T-cell (primary cell): ENCODE measurements around the gene ANTKMT. TPM values are rescaled to one million over a fixed set of nuclear protein-coding genes. Genes with fewer than 3 reads are reported as not detected.

Experiments
- total RNA-seq, 35 experiments: library from RNA in 6 of 35; stranded (reverse) in 6 of 35; fragments of 120-200 nt in 1 of 35; gene quantifications; one replicate each; pipeline versions ENCODE4 v1.2.1 to v1.2.4 and lab custom pipeline; 2013 to 2026

The ANTKMT gene
- total RNA-seq, 5 donors from 2014 or later (not counting 1 experiment from before 2014, with no cell fraction given), result 22.9 to 38.8 (median 27.2) TPM

Other genes starting within 250 kb of the ANTKMT start
- 10 to 100 TPM; 61.7 to 89.0 (median 82.7) TPM for gene CAPN15, start 193.4 kb upstream of the ANTKMT start, total RNA-seq
- not detected for gene PRR35, start 160.8 kb upstream of the ANTKMT start, total RNA-seq
- 1 to 10 TPM; 1.3 to 5.0 (median 3.6) TPM for gene NHLRC4, start 154.1 kb upstream of the ANTKMT start, total RNA-seq
- gene PIGQ, start 151.2 kb upstream of the ANTKMT start, total RNA-seq, result 10 to 100 TPM; 38.2 to 86.9 (median 63.1) TPM
- 10 to 100 TPM; 14.1 to 28.0 (median 24.4) TPM for gene RAB40C, start 131.1 kb upstream of the ANTKMT start, total RNA-seq
- gene WFIKKN1, start 90.2 kb upstream of the ANTKMT start, total RNA-seq, result 1 to 10 TPM in 3 of 5 donors, under 1 TPM in 2; 0.15 to 1.5 (median 1.0) TPM
- gene METTL26, start 84.8 kb upstream of the ANTKMT start, total RNA-seq, result 10 to 100 TPM; 42.1 to 94.0 (median 87.2) TPM
- 10 to 100 TPM; 19.1 to 43.0 (median 40.0) TPM for gene MCRIP2, start 79.3 kb upstream of the ANTKMT start, total RNA-seq
- 10 to 100 TPM; 19.7 to 35.7 (median 23.4) TPM for gene WDR90, start 71.8 kb upstream of the ANTKMT start, total RNA-seq
- 100 to 1,000 TPM; 181 to 320 (median 286) TPM for gene RHOT2, start 53.0 kb upstream of the ANTKMT start, total RNA-seq
- 1 to 10 TPM; 2.0 to 3.6 (median 2.5) TPM for gene RHBDL1, start 45.5 kb upstream of the ANTKMT start, total RNA-seq
- gene STUB1, start 40.7 kb upstream of the ANTKMT start, total RNA-seq, result 100 to 1,000 TPM in 3 of 5 donors, 10 to 100 TPM in 2; 67.3 to 119 (median 114) TPM
- gene JMJD8, start 36.8 kb upstream of the ANTKMT start, total RNA-seq, result 10 to 100 TPM; 27.3 to 54.4 (median 49.1) TPM
- 10 to 100 TPM; 10.7 to 22.4 (median 18.4) TPM for gene WDR24, start 30.7 kb upstream of the ANTKMT start, total RNA-seq
- 10 to 100 TPM; 16.4 to 65.5 (median 50.2) TPM for gene FBXL16, start 15.3 kb upstream of the ANTKMT start, total RNA-seq
- 10 to 100 TPM in 3 of 5 donors, 1 to 10 TPM in 2; 4.2 to 18.2 (median 12.0) TPM for gene METRN, start 6.0 kb upstream of the ANTKMT start, total RNA-seq
- 10 to 100 TPM in 1 of 5 donors, 1 to 10 TPM in 4; 3.1 to 17.1 (median 8.6) TPM for gene CCDC78, start 5.3 kb downstream of the ANTKMT start, total RNA-seq
- gene HAGHL, start 6.0 kb downstream of the ANTKMT start, total RNA-seq, result 10 to 100 TPM in 4 of 5 donors, 1 to 10 TPM in 1; 9.9 to 50.1 (median 31.6) TPM
- gene CIAO3, start 19.9 kb downstream of the ANTKMT start, total RNA-seq, result 10 to 100 TPM; 36.2 to 69.1 (median 58.6) TPM
- gene MSLN, start 39.6 kb downstream of the ANTKMT start, total RNA-seq, result under 1 TPM in 2 of 5 donors, not detected in 3; 0.55 to 0.60 TPM
- 10 to 100 TPM; 16.0 to 35.3 (median 34.5) TPM for gene RPUSD1, start 67.2 kb downstream of the ANTKMT start, total RNA-seq
- 10 to 100 TPM; 29.6 to 73.2 (median 49.5) TPM for gene CHTF18, start 67.5 kb downstream of the ANTKMT start, total RNA-seq
- not detected for gene GNG13, start 79.6 kb downstream of the ANTKMT start, total RNA-seq
- 10 to 100 TPM; 46.6 to 59.4 (median 51.1) TPM for gene LMF1, start 249.8 kb downstream of the ANTKMT start, total RNA-seq